Stimulated activated CD8-positive, alpha-beta memory T cell treated with anti-CD3 and anti-CD28 coated beads, Interleukin-7, amount 100 ng/mL, for 24 hours (primary cell): ENCODE data around the gene EPHA4.

Experiments used
- DNase-seq: peaks from one replicate; pipeline ENCODE4 v3.0.0-alpha.2; 2020; ENCODE audit warnings: low read depth

EPHA4 gene

GRCh38 chr2:221473451-221473850 is 98.7 kb downstream of the EPHA4 start:
- DNase-seq = no peak

- no peak for DNase-seq
Observed at GRCh38 chr2:221468317-221468716, 103.8 kb downstream of the EPHA4 start.

GRCh38 chr2:221467610-221468009 is 104.5 kb downstream of the EPHA4 start:
- DNase-seq = no peak

- DNase-seq = no peak
Observed at GRCh38 chr2:221466744-221467143, 105.4 kb downstream of the EPHA4 start.

GRCh38 chr2:221465776-221466175 is 106.3 kb downstream of the EPHA4 start:
- no peak for DNase-seq

GRCh38 chr2:221464971-221465370 is 107.1 kb downstream of the EPHA4 start:
- no peak for DNase-seq

- no peak for DNase-seq
Observed at GRCh38 chr2:221463241-221463896, 108.7 kb downstream of the EPHA4 start.

- no peak for DNase-seq
Observed at GRCh38 chr2:221461901-221462300, 110.2 kb downstream of the EPHA4 start.

GRCh38 chr2:221460136-221460535 is 112.0 kb downstream of the EPHA4 start:
- no peak for DNase-seq

GRCh38 chr2:221458578-221458977 is 113.5 kb downstream of the EPHA4 start:
- no peak for DNase-seq

GRCh38 chr2:221455214-221455613 is 116.9 kb downstream of the EPHA4 start:
- DNase-seq = no peak

- DNase-seq = no peak
Observed at GRCh38 chr2:221454459-221455105, 117.5 kb downstream of the EPHA4 start.

- no peak for DNase-seq
Observed at GRCh38 chr2:221451862-221452788, 120.0 kb downstream of the EPHA4 start.

- DNase-seq = no peak
Observed at GRCh38 chr2:221450280-221450679, 121.8 kb downstream of the EPHA4 start.

GRCh38 chr2:221449406-221449805 is 122.7 kb downstream of the EPHA4 start:
- no peak for DNase-seq

GRCh38 chr2:221448844-221449390 is 123.2 kb downstream of the EPHA4 start:
- no peak for DNase-seq

- DNase-seq = no peak
Observed at GRCh38 chr2:221448057-221448843, 123.9 kb downstream of the EPHA4 start.

GRCh38 chr2:221447310-221447709 is 124.8 kb downstream of the EPHA4 start:
- no peak for DNase-seq

- no peak for DNase-seq
Observed at GRCh38 chr2:221446140-221446539, 126.0 kb downstream of the EPHA4 start.

- no peak for DNase-seq
Observed at GRCh38 chr2:221444106-221444505, 128.0 kb downstream of the EPHA4 start.

- DNase-seq = no peak
Observed at GRCh38 chr2:221443645-221444044, 128.5 kb downstream of the EPHA4 start.

- DNase-seq = no peak
Observed at GRCh38 chr2:221442128-221442527, 130.0 kb downstream of the EPHA4 start.
